CD4-positive, alpha-beta T cell (primary cell): ENCODE measurements around the gene UBTD2. TPM values are rescaled to one million over a fixed set of nuclear protein-coding genes. Genes with fewer than 3 reads are reported as not detected.
"Not testable (repeated sequence)": the region's sequence is repeated elsewhere in the genome, so short reads cannot be mapped to it uniquely, and the experiment has no call there.

Source experiments
- ATAC-seq: fragments of 200-7000 bp; cut with Tn5 transposase; one replicate; pipeline ENCODE4 v1.10.0; 2022; ENCODE audit warnings: mild to moderate bottlenecking; ENCODE audit not compliant: poor library complexity
- CTCF ChIA-PET: fragments of 350-600 bp; sonication (Branson Sonifier 250); formaldehyde crosslinking; loops from one replicate; lab custom pipeline; 2021; ENCODE audit warnings: antibody characterized with exemption, inconsistent platforms; lab: Charles Lee
- POLR2A ChIA-PET: fragments of 350-600 bp; sonication (Branson Sonifier 250); formaldehyde crosslinking; loops from one replicate; lab custom pipeline; 2021; ENCODE audit warnings: antibody characterized with exemption, inconsistent platforms; lab: Charles Lee
- DNase-seq, 14 experiments: peaks; one replicate each; pipeline ENCODE4 v3.0.0-alpha.2; 2013 to 2020; ENCODE audit warnings: mixed read lengths in 2 of 14
- H3K27ac ChIP-seq, 2 donors: one replicate each; pipeline versions ENCODE4 v1.5.1 to v1.7.0; 2013; ENCODE audit warnings: low read length in 2 of 2, low read depth in 1 of 2, mild to moderate bottlenecking in 1 of 2
- H3K27me3 ChIP-seq, 2 experiments: 1 replicate in 1 of 2; 2 replicates in 1 of 2; pipeline versions ENCODE4 v1.6.1 to v1.7.0; 2013; ENCODE audit warnings: low read length in 2 of 2, control low read depth in 1 of 2, mild to moderate bottlenecking in 1 of 2, moderate library complexity in 1 of 2; ENCODE audit not compliant: insufficient read depth in 2 of 2, control insufficient read depth in 1 of 2
- H3K36me3 ChIP-seq: one replicate; pipeline ENCODE4 v1.6.1; 2013; ENCODE audit warnings: low read length, control low read depth; ENCODE audit not compliant: insufficient read depth
- H3K4me1 ChIP-seq: one replicate; pipeline ENCODE4 v1.6.1; 2013; ENCODE audit warnings: low read length, control low read depth; ENCODE audit not compliant: insufficient read depth
- H3K4me3 ChIP-seq: one replicate; pipeline ENCODE4 v1.5.1; 2013; ENCODE audit warnings: mild to moderate bottlenecking, low read length, moderate library complexity
- H3K9me3 ChIP-seq, 2 experiments: 1 replicate in 1 of 2; 2 replicates in 1 of 2; pipeline versions ENCODE4 v1.6.1 to v1.7.0; 2013; ENCODE audit warnings: low read length in 2 of 2, mild to moderate bottlenecking in 2 of 2, control low read depth in 1 of 2, moderate library complexity in 1 of 2; ENCODE audit not compliant: control insufficient read depth in 1 of 2, insufficient read depth in 1 of 2
- H3K27ac Mint-ChIP-seq: one replicate; pipeline ENCODE4 v1.8.0; 2020; ENCODE audit warnings: mixed read lengths
- H3K27me3 Mint-ChIP-seq: one replicate; pipeline ENCODE4 v1.8.0; 2021; ENCODE audit warnings: mixed read lengths
- H3K36me3 Mint-ChIP-seq: one replicate; pipeline ENCODE4 v1.8.0; 2021; ENCODE audit warnings: low read depth, mixed read lengths
- H3K4me1 Mint-ChIP-seq: one replicate; pipeline ENCODE4 v1.8.0; 2021; ENCODE audit warnings: low read depth, mixed read lengths
- H3K4me3 Mint-ChIP-seq: one replicate; pipeline ENCODE4 v1.8.0; 2020; ENCODE audit warnings: mild to moderate bottlenecking, mixed read lengths
- H3K9me3 Mint-ChIP-seq: one replicate; pipeline ENCODE4 v1.8.0; 2020; ENCODE audit warnings: mixed read lengths
- CTCF ChIP-seq: fragments of 200-600 bp; IDR thresholded peaks from one replicate; pipeline ENCODE4 v1.8.0; 2022; ENCODE audit warnings: antibody characterized with exemption, mild to moderate bottlenecking
- intact Hi-C, 2 experiments: fragments of 100-400 bp; cut with DNase I in 1 of 2; cut with micrococcal nuclease in 1 of 2; formaldehyde crosslinking; loops; one replicate each; pipeline versions ENCODE4 v1.15.1 to v1.9.0; 2023 to 2025; cut with DNase I, micrococcal nuclease
- total RNA-seq, 174 experiments: library from RNA in 2 of 174; stranded (reverse) in 2 of 174; gene quantifications; one replicate each; pipeline ENCODE4 v1.2.3 and lab custom pipeline; 2021 to 2026

UBTD2 gene
- total RNA-seq, 2 experiments from 2014 or later, result 0.66 to 1.1 TPM

GRCh38 chr5:172207511-172207910 lies 76.1 kb downstream of the UBTD2 start:
- no peak overlapping the region for H3K4me3 ChIP-seq
- CTCF ChIA-PET, result no interaction called here
- H3K36me3 ChIP-seq, result peaks cover 18% of the 10 kb centered on the region
- H3K27me3 ChIP-seq, result no peaks in the 10 kb centered on the region
- Mint-ChIP-seq H3K4me1 (no peaks in the 10 kb centered on the region), H3K27ac (no peak overlapping the region), H3K27me3 (no peaks in the 10 kb centered on the region), H3K4me3 (no peak overlapping the region), H3K9me3 (no peaks in the 10 kb centered on the region), H3K36me3 (peaks cover 17% of the 10 kb centered on the region)
- POLR2A ChIA-PET, result no interaction called here
- intact Hi-C loops, result no loop called here
- no peak for DNase-seq
- ATAC-seq, result no peak
- TF ChIP-seq CTCF, result no peak
- H3K4me1 ChIP-seq, result no peaks in the 10 kb centered on the region
- H3K9me3 ChIP-seq, result no peaks in the 10 kb centered on the region
- no peak overlapping the region for H3K27ac ChIP-seq

- intact Hi-C loops, ATAC-seq, H3K36me3 Mint-ChIP-seq, H3K27me3 Mint-ChIP-seq, H3K27ac Mint-ChIP-seq, H3K27ac ChIP-seq, H3K4me3 Mint-ChIP-seq, H3K4me1 ChIP-seq, H3K9me3 Mint-ChIP-seq, DNase-seq, H3K4me1 Mint-ChIP-seq, H3K4me3 ChIP-seq, H3K27me3 ChIP-seq, H3K9me3 ChIP-seq, POLR2A ChIA-PET, H3K36me3 ChIP-seq, CTCF ChIA-PET: not testable (repeated sequence)
Measured at GRCh38 chr5:172205984-172206383, 77.6 kb downstream of the UBTD2 start.

- H3K27me3 Mint-ChIP-seq, result no peaks in the 10 kb centered on the region
- H3K9me3 Mint-ChIP-seq, result no peaks in the 10 kb centered on the region
- no peaks in the 10 kb centered on the region for H3K36me3 Mint-ChIP-seq
- Histone ChIP-seq H3K9me3 (no peaks in the 10 kb centered on the region), H3K27ac (no peak overlapping the region), H3K4me1 (no peaks in the 10 kb centered on the region), H3K36me3 (no peaks in the 10 kb centered on the region), H3K27me3 (no peaks in the 10 kb centered on the region), H3K4me3 (no peak overlapping the region)
- TF ChIP-seq CTCF, result no peak
- CTCF ChIA-PET, result interaction anchor here (0.6 kb wide), 1 partner anchor 294 kb away, joined by 4 read pairs; no protein-coding TSS in a partner anchor
- intact Hi-C loops, result no loop called here
- POLR2A ChIA-PET, result no interaction called here
- ATAC-seq, result no peak
- H3K27ac Mint-ChIP-seq, result no peak overlapping the region
- no peak for DNase-seq
- H3K4me3 Mint-ChIP-seq, result no peak overlapping the region
- H3K4me1 Mint-ChIP-seq, result no peaks in the 10 kb centered on the region
Measured at GRCh38 chr5:172200476-172200875, 83.1 kb downstream of the UBTD2 start.

GRCh38 chr5:172199446-172199845 lies 84.1 kb downstream of the UBTD2 start:
- no peak overlapping the region for H3K4me3 Mint-ChIP-seq
- no peak for DNase-seq
- no peak overlapping the region for H3K27ac ChIP-seq
- no peak for ATAC-seq
- no peak overlapping the region for H3K27ac Mint-ChIP-seq
- H3K4me1 Mint-ChIP-seq, result no peaks in the 10 kb centered on the region
- H3K27me3 ChIP-seq, result peaks cover 0 to 2% of the 10 kb centered on the region in 2 experiments
- H3K36me3 Mint-ChIP-seq, result no peaks in the 10 kb centered on the region
- H3K27me3 Mint-ChIP-seq, result no peaks in the 10 kb centered on the region
- POLR2A ChIA-PET, result no interaction called here
- no peaks in the 10 kb centered on the region for H3K9me3 ChIP-seq
- no peaks in the 10 kb centered on the region for H3K9me3 Mint-ChIP-seq
- intact Hi-C loops, result no loop called here
- no peaks in the 10 kb centered on the region for H3K4me1 ChIP-seq
- no peak for TF ChIP-seq CTCF
- H3K4me3 ChIP-seq, result no peak overlapping the region
- CTCF ChIA-PET, result no interaction called here
- no peaks in the 10 kb centered on the region for H3K36me3 ChIP-seq

GRCh38 chr5:172197775-172198174 lies 85.8 kb downstream of the UBTD2 start:
- POLR2A ChIA-PET, H3K4me1 Mint-ChIP-seq, CTCF ChIA-PET, H3K9me3 Mint-ChIP-seq, H3K36me3 Mint-ChIP-seq, H3K36me3 ChIP-seq, H3K27me3 ChIP-seq, H3K27ac ChIP-seq, ATAC-seq, H3K9me3 ChIP-seq, H3K4me1 ChIP-seq, H3K4me3 ChIP-seq, H3K4me3 Mint-ChIP-seq, H3K27ac Mint-ChIP-seq, DNase-seq, intact Hi-C loops, H3K27me3 Mint-ChIP-seq: not testable (repeated sequence)
